Measurements from ENCODE around the gene ARAP2. TPM values are rescaled to one million over a fixed set of nuclear protein-coding genes. Genes with fewer than 3 reads are reported as not detected.

The ARAP2 gene
- polyA plus RNA-seq, 1 experiment: not detected

- TF ChIP-seq, protein P1, sequence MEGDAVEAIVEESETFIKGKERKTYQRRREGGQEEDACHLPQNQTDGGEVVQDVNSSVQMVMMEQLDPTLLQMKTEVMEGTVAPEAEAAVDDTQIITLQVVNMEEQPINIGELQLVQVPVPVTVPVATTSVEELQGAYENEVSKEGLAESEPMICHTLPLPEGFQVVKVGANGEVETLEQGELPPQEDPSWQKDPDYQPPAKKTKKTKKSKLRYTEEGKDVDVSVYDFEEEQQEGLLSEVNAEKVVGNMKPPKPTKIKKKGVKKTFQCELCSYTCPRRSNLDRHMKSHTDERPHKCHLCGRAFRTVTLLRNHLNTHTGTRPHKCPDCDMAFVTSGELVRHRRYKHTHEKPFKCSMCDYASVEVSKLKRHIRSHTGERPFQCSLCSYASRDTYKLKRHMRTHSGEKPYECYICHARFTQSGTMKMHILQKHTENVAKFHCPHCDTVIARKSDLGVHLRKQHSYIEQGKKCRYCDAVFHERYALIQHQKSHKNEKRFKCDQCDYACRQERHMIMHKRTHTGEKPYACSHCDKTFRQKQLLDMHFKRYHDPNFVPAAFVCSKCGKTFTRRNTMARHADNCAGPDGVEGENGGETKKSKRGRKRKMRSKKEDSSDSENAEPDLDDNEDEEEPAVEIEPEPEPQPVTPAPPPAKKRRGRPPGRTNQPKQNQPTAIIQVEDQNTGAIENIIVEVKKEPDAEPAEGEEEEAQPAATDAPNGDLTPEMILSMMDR (IDR thresholded peaks at IDR 0.05; ENCODE audit: insufficient read depth, low read depth, low read length): no peak
- Histone ChIP-seq H3K4me3 (ENCODE audit: low read depth, low read length) (no peak overlapping the region), H3K36me3 (ENCODE audit: control insufficient read depth, insufficient read depth, low read length) (no peaks in the 10 kb centered on the region), H3K27me3 (ENCODE audit: control insufficient read depth, insufficient read depth, low read length) (no peaks in the 10 kb centered on the region)
- CTCF ChIA-PET: no interaction called here
- POLR2A ChIA-PET: no interaction called here
- no peak for DNase-seq (ENCODE audit: low read depth)
These were observed 71.7 kb downstream of the ARAP2 start for GRCh38 chr4:36172656-36173055.

- CTCF ChIA-PET: interaction anchor here (1.0 kb wide), 1 partner anchor 12 kb away, joined by 3 read pairs; no protein-coding TSS in a partner anchor
- TF ChIP-seq, protein P1 (IDR thresholded peaks at IDR 0.05; ENCODE audit: insufficient read depth, low read depth, low read length): no peak
- no peaks in the 10 kb centered on the region for H3K27me3 ChIP-seq (ENCODE audit: control insufficient read depth, insufficient read depth, low read length)
- no peaks in the 10 kb centered on the region for H3K36me3 ChIP-seq (ENCODE audit: control insufficient read depth, insufficient read depth, low read length)
- DNase-seq (ENCODE audit: low read depth): no peak
- H3K4me3 ChIP-seq (ENCODE audit: low read depth, low read length): no peak overlapping the region
- POLR2A ChIA-PET: no interaction called here
These were observed 76.0 kb downstream of the ARAP2 start for GRCh38 chr4:36168127-36168878.

GRCh38 chr4:36165631-36166005 is 78.7 kb downstream of the ARAP2 start:
- DNase-seq (ENCODE audit: low read depth): no peak
- CTCF ChIA-PET: no interaction called here
- TF ChIP-seq, protein P1 (IDR thresholded peaks at IDR 0.05; ENCODE audit: insufficient read depth, low read depth, low read length): no peak
- POLR2A ChIA-PET: no interaction called here
- Histone ChIP-seq H3K36me3 (ENCODE audit: control insufficient read depth, insufficient read depth, low read length) (no peaks in the 10 kb centered on the region), H3K4me3 (ENCODE audit: low read depth, low read length) (no peak overlapping the region), H3K27me3 (ENCODE audit: control insufficient read depth, insufficient read depth, low read length) (no peaks in the 10 kb centered on the region)

DNA sequence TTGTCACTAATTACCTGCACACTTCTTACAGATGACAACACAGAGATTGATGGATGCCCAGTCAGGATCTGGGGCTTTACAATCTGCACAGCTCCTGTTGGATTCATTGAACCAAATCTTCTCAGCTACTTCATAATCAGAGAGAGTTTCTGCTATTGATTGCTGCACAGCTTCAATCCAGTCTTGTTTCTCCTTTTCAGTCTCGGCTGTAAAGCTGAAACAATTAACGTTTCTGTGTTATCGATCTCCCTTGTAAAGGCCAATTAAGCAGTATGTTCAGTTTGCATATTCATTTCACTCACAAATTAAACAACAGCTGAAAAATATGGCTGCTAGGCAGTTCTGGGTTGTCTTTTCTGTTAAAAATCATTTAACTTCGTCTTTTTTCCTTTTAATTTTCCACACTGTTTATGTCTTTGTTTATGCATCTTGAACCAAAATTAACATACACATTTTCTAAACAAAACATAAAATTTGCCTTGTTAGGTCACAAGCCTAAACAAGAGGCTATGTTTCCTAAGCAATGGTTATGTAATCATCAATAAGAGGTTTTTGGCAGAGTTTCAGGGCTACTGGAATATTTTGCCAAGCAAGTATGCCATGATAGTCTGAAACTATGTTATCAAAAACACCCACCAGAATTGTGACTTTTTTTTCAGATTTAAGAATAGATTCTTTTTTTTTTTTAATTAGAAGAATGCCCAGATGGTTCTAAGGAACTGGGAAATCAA is 79.2 kb downstream of the ARAP2 start:
- no peaks in the 10 kb centered on the region for H3K36me3 ChIP-seq (ENCODE audit: control insufficient read depth, insufficient read depth, low read length)
- CTCF ChIA-PET: no interaction called here
- H3K27me3 ChIP-seq (ENCODE audit: control insufficient read depth, insufficient read depth, low read length): no peaks in the 10 kb centered on the region
- DNase-seq (ENCODE audit: low read depth): no peak
- no peak overlapping the region for H3K4me3 ChIP-seq (ENCODE audit: low read depth, low read length)
- TF ChIP-seq, protein P1 (IDR thresholded peaks at IDR 0.05; ENCODE audit: insufficient read depth, low read depth, low read length): no peak
- POLR2A ChIA-PET: no interaction called here

- Histone ChIP-seq H3K27me3 (ENCODE audit: control insufficient read depth, insufficient read depth, low read length) (no peaks in the 10 kb centered on the region), H3K36me3 (ENCODE audit: control insufficient read depth, insufficient read depth, low read length) (no peaks in the 10 kb centered on the region), H3K4me3 (ENCODE audit: low read depth, low read length) (no peak overlapping the region)
- ChIA-PET CTCF (interaction anchor here (0.6 kb wide), 1 partner anchor 12 kb away, joined by 3 read pairs; no protein-coding TSS in a partner anchor), POLR2A (no interaction called here)
- TF ChIP-seq, protein P1 (IDR thresholded peaks at IDR 0.05; ENCODE audit: insufficient read depth, low read depth, low read length): no peak
- DNase-seq (ENCODE audit: low read depth): no peak
These were observed 81.1 kb downstream of the ARAP2 start for GRCh38 chr4:36163198-36163597.

Measured in BJ (cell line).